CD4-positive, alpha-beta memory T cell (primary cell): Measurements from ENCODE around the gene VSIR. TPM values are rescaled to one million over a fixed set of nuclear protein-coding genes. Genes with fewer than 3 reads are reported as not detected.
A peak's percentile ranks its signal among the peaks of the same experiment; 100 is the strongest.

Experiments
- CTCF ChIA-PET: fragments of 350-600 bp; sonication (Branson Sonifier 250); formaldehyde crosslinking; loops from one replicate; lab custom pipeline; 2021; ENCODE audit warnings: inconsistent platforms; ENCODE audit not compliant: partially characterized antibody; lab: Charles Lee
- POLR2A ChIA-PET: fragments of 350-600 bp; sonication (Branson Sonifier 250); formaldehyde crosslinking; loops from one replicate; lab custom pipeline; 2021; ENCODE audit not compliant: partially characterized antibody; lab: Charles Lee
- DNase-seq, 5 donors: peaks; one replicate each; pipeline versions ENCODE4 v3.0.0 to v3.0.0-alpha.2; 2020 to 2022; ENCODE audit warnings: mixed read lengths in 1 of 5
- H3K27ac ChIP-seq: one replicate; pipeline ENCODE4 v1.7.0; 2013; ENCODE audit warnings: low read depth, low read length
- H3K27me3 ChIP-seq: 2 replicates; pipeline ENCODE4 v1.7.0; 2013; ENCODE audit warnings: mild to moderate bottlenecking, low read length, moderate library complexity; ENCODE audit not compliant: insufficient read depth
- H3K36me3 ChIP-seq: 2 replicates; pipeline ENCODE4 v1.7.0; 2013; ENCODE audit warnings: mild to moderate bottlenecking, low read length, moderate library complexity; ENCODE audit not compliant: insufficient read depth
- H3K4me1 ChIP-seq: 2 replicates; pipeline ENCODE4 v1.7.0; 2013; ENCODE audit warnings: mild to moderate bottlenecking, low read length, moderate library complexity; ENCODE audit not compliant: insufficient read depth
- H3K4me3 ChIP-seq, 2 donors: one replicate each; pipeline ENCODE4 v1.7.0; 2013; ENCODE audit warnings: low read length in 2 of 2, mild to moderate bottlenecking in 1 of 2
- H3K9me3 ChIP-seq, 2 donors: one replicate each; pipeline ENCODE4 v1.7.0; 2013; ENCODE audit warnings: low read length in 2 of 2, control low read depth in 1 of 2; ENCODE audit not compliant: control insufficient read depth in 1 of 2
- H3K27ac Mint-ChIP-seq, 7 donors: one replicate each; pipeline ENCODE4 v1.8.0; 2020 to 2021; ENCODE audit warnings: mixed read lengths in 7 of 7, mild to moderate bottlenecking in 6 of 7, inconsistent platforms in 3 of 7, moderate library complexity in 3 of 7
- H3K27me3 Mint-ChIP-seq, 2 donors: one replicate each; pipeline ENCODE4 v1.8.0; 2020 to 2021; ENCODE audit warnings: mixed read lengths in 2 of 2
- H3K36me3 Mint-ChIP-seq, 2 donors: one replicate each; pipeline ENCODE4 v1.8.0; 2020 to 2021; ENCODE audit warnings: mixed read lengths in 2 of 2, inconsistent platforms in 1 of 2, mild to moderate bottlenecking in 1 of 2
- H3K4me1 Mint-ChIP-seq, 4 donors: one replicate each; pipeline ENCODE4 v1.8.0; 2020 to 2021; ENCODE audit warnings: mixed read lengths in 4 of 4, mild to moderate bottlenecking in 1 of 4
- H3K4me3 Mint-ChIP-seq, 8 donors: one replicate each; pipeline ENCODE4 v1.8.0; 2020 to 2021; ENCODE audit warnings: mixed read lengths in 8 of 8, mild to moderate bottlenecking in 7 of 8, moderate library complexity in 6 of 8, inconsistent platforms in 3 of 8
- H3K9me3 Mint-ChIP-seq, 8 donors: one replicate each; pipeline ENCODE4 v1.8.0; 2020 to 2021; ENCODE audit warnings: mixed read lengths in 8 of 8, mild to moderate bottlenecking in 5 of 8, inconsistent platforms in 3 of 8, moderate library complexity in 1 of 8
- intact Hi-C: fragments of 100-400 bp; cut with micrococcal nuclease; formaldehyde crosslinking; loops from one replicate; pipeline ENCODE4 v1.15.1; 2023
- polyA plus RNA-seq, 2 donors: library from polyadenylated mRNA; unstranded; fragments of 300-500 nt; fragmentation: Illumina TruSeq; gene quantifications; one replicate each; pipeline ENCODE4 v1.2.3, GENCODE V29; 2021
- total RNA-seq, 2 experiments: library from RNA; stranded (reverse); gene quantifications; one replicate each; pipeline ENCODE4 v1.2.3, GENCODE V29; 2021

VSIR gene
- total and polyA plus RNA-seq, 4 experiments from 2014 or later: 97.8 to 372 (median 224) TPM

- peaks cover 0 to 2% of the 10 kb centered on the region in 2 donors for H3K27me3 Mint-ChIP-seq
- Histone ChIP-seq H3K27ac (no peak overlapping the region), H3K4me1 (no peaks in the 10 kb centered on the region), H3K4me3 (no peak overlapping the region), H3K27me3 (no peaks in the 10 kb centered on the region), H3K9me3 (no peaks in the 10 kb centered on the region), H3K36me3 (no peaks in the 10 kb centered on the region)
- intact Hi-C loops: no loop called here
- H3K4me1 Mint-ChIP-seq: peaks cover 0 to 4% (median 3%) of the 10 kb centered on the region in 4 donors
- ChIA-PET POLR2A (interaction anchor here (0.6 kb wide), 1 partner anchor 617 kb away, joined by 3 read pairs; no protein-coding TSS in a partner anchor), CTCF (interaction anchor here (1.1 kb wide), 1 partner anchor 86 kb away, joined by 10 read pairs; no protein-coding TSS in a partner anchor)
- H3K36me3 Mint-ChIP-seq: no peaks in the 10 kb centered on the region
- no peak overlapping the region for H3K4me3 Mint-ChIP-seq
- H3K27ac Mint-ChIP-seq: peak overlapping the region in 1 of 7 donors; percentile 42
- DNase-seq: no peak
- peaks cover 0 to 2% (median 0%) of the 10 kb centered on the region in 8 donors for H3K9me3 Mint-ChIP-seq
Observed at GRCh38 chr10:71782221-71782916, 9.0 kb upstream of the VSIR start.

- H3K36me3 ChIP-seq: no peaks in the 10 kb centered on the region
- Mint-ChIP-seq H3K4me1 (peaks cover 8 to 18% (median 15%) of the 10 kb centered on the region in 4 donors), H3K4me3 (no peak overlapping the region), H3K36me3 (no peaks in the 10 kb centered on the region), H3K27me3 (peaks cover 0 to 2% of the 10 kb centered on the region in 2 donors), H3K27ac (peak overlapping the region in 2 of 7 donors; percentile 6 to 88), H3K9me3 (peaks cover 0 to 2% (median 0%) of the 10 kb centered on the region in 8 donors)
- H3K27ac ChIP-seq: no peak overlapping the region
- ChIA-PET POLR2A (no interaction called here), CTCF (no interaction called here)
- H3K4me1 ChIP-seq: peaks cover 13% of the 10 kb centered on the region
- intact Hi-C loops: no loop called here
- H3K4me3 ChIP-seq: no peak overlapping the region
- no peaks in the 10 kb centered on the region for H3K9me3 ChIP-seq
- DNase-seq: no peak
- no peaks in the 10 kb centered on the region for H3K27me3 ChIP-seq
Observed at GRCh38 chr10:71780719-71781118, 7.4 kb upstream of the VSIR start.

DNA sequence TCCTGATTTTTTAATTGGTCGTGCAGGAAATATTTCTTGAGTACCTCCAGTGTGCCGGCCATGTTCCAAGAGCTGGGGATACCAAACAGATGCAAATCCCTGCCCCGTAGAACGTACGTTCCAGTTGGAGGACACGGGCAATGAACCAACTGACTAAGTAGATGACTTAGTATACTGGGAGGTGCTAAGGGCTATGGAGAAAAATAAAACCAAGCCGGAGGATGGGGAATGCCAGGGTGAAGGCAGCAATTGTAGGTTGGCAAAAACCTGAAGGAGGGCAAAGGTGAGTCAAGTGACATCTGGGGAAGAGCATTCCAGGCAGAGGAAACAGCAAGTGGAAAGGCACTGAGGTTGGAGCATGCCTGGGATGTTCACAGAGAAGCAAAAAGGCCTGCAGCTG lies 6.8 kb upstream of the VSIR start:
- Mint-ChIP-seq H3K27me3 (peaks cover 0 to 2% of the 10 kb centered on the region in 2 donors), H3K36me3 (no peaks in the 10 kb centered on the region), H3K27ac (no peak overlapping the region), H3K4me1 (peaks cover 13 to 23% (median 20%) of the 10 kb centered on the region in 4 donors), H3K4me3 (no peak overlapping the region), H3K9me3 (peaks cover 0 to 2% (median 0%) of the 10 kb centered on the region in 8 donors)
- ChIA-PET CTCF (no interaction called here), POLR2A (no interaction called here)
- H3K27me3 ChIP-seq: no peaks in the 10 kb centered on the region
- no peak overlapping the region for H3K4me3 ChIP-seq
- peaks cover 18% of the 10 kb centered on the region for H3K4me1 ChIP-seq
- intact Hi-C loops: no loop called here
- no peak for DNase-seq
- H3K27ac ChIP-seq: no peak overlapping the region
- no peaks in the 10 kb centered on the region for H3K36me3 ChIP-seq
- no peaks in the 10 kb centered on the region for H3K9me3 ChIP-seq

DNA sequence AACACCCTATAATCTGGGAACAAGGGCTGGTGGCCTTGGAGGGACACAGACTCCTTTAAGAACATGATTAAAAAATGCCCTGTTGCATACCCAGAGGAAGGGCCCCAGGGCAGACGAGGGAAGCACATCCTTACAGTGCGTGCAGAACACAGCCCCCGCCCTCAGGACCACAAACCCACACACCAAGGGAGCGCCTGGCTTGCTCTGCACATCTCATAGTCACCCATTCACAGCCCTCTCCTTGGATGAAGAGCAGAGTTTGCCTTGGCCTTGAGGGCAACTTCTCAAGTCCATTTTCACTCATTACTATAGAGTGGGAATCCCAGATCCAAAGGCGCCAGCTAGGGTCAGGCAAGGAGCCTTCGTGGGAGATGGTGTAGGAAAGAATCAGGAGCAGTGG lies 6.3 kb upstream of the VSIR start:
- H3K9me3 ChIP-seq: no peaks in the 10 kb centered on the region
- Mint-ChIP-seq H3K27me3 (peaks cover 0 to 2% of the 10 kb centered on the region in 2 donors), H3K9me3 (peaks cover 0 to 2% (median 0%) of the 10 kb centered on the region in 8 donors), H3K4me1 (peaks cover 14 to 27% (median 23%) of the 10 kb centered on the region in 4 donors), H3K4me3 (no peak overlapping the region), H3K27ac (no peak overlapping the region), H3K36me3 (no peaks in the 10 kb centered on the region)
- no peaks in the 10 kb centered on the region for H3K27me3 ChIP-seq
- no peak for DNase-seq
- intact Hi-C loops: loop anchor here (10.0 kb wide), 1 partner anchor 965 kb away; the partner anchor contains the start of gene SGPL1
- CTCF ChIA-PET: no interaction called here
- no peak overlapping the region for H3K4me3 ChIP-seq
- POLR2A ChIA-PET: no interaction called here
- H3K36me3 ChIP-seq: no peaks in the 10 kb centered on the region
- H3K4me1 ChIP-seq: peaks cover 23% of the 10 kb centered on the region
- H3K27ac ChIP-seq: no peak overlapping the region

DNA sequence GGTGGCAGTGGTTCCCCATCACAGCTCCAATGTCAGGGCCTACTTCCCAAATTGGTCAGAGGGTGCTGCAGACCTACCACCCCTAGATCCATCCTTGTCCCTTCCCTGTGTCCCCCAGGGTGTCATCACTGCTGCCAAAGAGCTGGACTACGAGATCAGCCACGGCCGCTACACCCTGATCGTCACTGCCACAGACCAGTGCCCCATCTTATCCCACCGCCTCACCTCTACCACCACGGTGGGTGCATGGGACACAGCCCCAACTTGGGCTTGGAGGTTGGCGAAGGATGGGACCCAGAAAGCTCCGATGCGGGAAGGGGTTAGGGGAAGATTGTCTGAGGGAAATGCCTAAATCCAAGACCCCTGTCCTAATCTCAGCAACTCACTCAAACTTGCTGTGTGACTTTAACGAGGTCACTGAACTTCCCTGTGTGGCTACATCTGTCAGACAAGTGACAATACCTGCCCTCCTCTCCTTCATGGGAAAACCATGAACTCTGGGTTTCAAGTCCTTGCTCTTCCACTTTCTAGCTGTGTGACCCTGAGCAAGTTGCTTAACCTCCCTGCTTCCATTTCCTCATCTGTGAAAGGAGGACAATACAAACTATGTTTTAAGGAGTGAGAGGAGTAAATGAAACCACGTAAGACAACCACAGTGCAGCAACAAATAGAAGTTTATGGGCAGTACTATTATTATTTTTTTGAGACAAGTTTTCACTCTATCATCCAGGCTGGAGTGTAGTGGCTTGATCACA lies 4.9 kb upstream of the VSIR start:
- H3K4me1 ChIP-seq: peaks cover 35% of the 10 kb centered on the region
- Mint-ChIP-seq H3K27ac (peak overlapping the region in 1 of 7 donors; percentile 30), H3K4me3 (no peak overlapping the region), H3K9me3 (no peaks in the 10 kb centered on the region), H3K4me1 (peaks cover 24 to 39% (median 34%) of the 10 kb centered on the region in 4 donors), H3K27me3 (no peaks in the 10 kb centered on the region), H3K36me3 (no peaks in the 10 kb centered on the region)
- no peaks in the 10 kb centered on the region for H3K36me3 ChIP-seq
- H3K9me3 ChIP-seq: no peaks in the 10 kb centered on the region
- ChIA-PET POLR2A (interaction anchor here (18.0 to 18.5 kb wide), 2 partner anchors 31 to 51 kb away, joined by 444 to 1035 read pairs; no protein-coding TSS in a partner anchor), CTCF (interaction anchor here (0.9 to 1.2 kb wide), 2 partner anchors 22 to 33 kb away, joined by 3 read pairs; no protein-coding TSS in a partner anchor)
- no peak overlapping the region for H3K4me3 ChIP-seq
- intact Hi-C loops: loop anchor here (10.0 kb wide), 1 partner anchor 963 kb away; the partner anchor contains the start of gene SGPL1
- no peaks in the 10 kb centered on the region for H3K27me3 ChIP-seq
- DNase-seq: no peak
- H3K27ac ChIP-seq: no peak overlapping the region

GRCh38 chr10:71777213-71777985 lies 4.1 kb upstream of the VSIR start:
- Mint-ChIP-seq H3K27ac (peak overlapping the region in 5 of 7 donors; percentile 29 to 99 (median 54)), H3K27me3 (no peaks in the 10 kb centered on the region), H3K4me1 (peaks cover 24 to 42% (median 34%) of the 10 kb centered on the region in 4 donors), H3K36me3 (peaks cover under 1 to 5% of the 10 kb centered on the region in 2 donors), H3K4me3 (peak overlapping the region in 1 of 8 donors; percentile 23), H3K9me3 (no peaks in the 10 kb centered on the region)
- no peak for DNase-seq
- Histone ChIP-seq H3K9me3 (no peaks in the 10 kb centered on the region), H3K36me3 (no peaks in the 10 kb centered on the region), H3K27ac (no peak overlapping the region), H3K4me3 (no peak overlapping the region), H3K27me3 (no peaks in the 10 kb centered on the region), H3K4me1 (peaks cover 35% of the 10 kb centered on the region)
- POLR2A ChIA-PET: interaction anchor here (18.0 to 18.5 kb wide), 2 partner anchors 30 to 50 kb away, joined by 444 to 1035 read pairs; no protein-coding TSS in a partner anchor
- CTCF ChIA-PET: interaction anchor here (1.1 to 16.3 kb wide), 6 partner anchors 34 to 140 kb away, joined by 3 to 379 read pairs (median 34); no protein-coding TSS in a partner anchor
- intact Hi-C loops: loop anchor here (10.0 kb wide), 1 partner anchor 963 kb away; the partner anchor contains the start of gene SGPL1
